Femur (tissue), 1 donor: ENCODE measurements around the gene HIPK3.

ENCODE experiments used
- DNase-seq: peaks from one replicate; pipeline ENCODE4 v3.0.0-alpha.2; 2017

HIPK3 gene

DNA sequence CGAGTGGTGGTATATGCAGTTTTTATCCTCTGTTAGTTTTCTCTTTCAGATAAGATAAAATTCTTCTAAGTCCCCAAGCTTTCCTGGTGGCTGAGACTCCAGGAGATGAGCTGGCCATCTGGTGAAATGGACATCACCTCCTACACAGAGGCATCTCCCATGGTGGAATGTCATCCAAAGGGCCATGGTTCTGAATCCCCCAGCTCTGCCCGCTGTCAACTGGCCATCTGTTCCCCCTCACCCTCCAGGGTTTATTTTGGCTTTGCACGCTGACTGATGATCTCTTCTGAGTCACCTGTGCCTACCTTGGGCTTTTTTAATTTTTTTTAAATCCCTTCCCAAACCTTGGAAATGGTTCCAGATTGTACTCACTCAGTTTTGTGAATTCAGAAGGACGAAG is 142.2 kb downstream of the HIPK3 start:
- no peak for DNase-seq

- no peak for DNase-seq
Observed at GRCh38 chr11:33402066-33402465, 144.9 kb downstream of the HIPK3 start.

DNA sequence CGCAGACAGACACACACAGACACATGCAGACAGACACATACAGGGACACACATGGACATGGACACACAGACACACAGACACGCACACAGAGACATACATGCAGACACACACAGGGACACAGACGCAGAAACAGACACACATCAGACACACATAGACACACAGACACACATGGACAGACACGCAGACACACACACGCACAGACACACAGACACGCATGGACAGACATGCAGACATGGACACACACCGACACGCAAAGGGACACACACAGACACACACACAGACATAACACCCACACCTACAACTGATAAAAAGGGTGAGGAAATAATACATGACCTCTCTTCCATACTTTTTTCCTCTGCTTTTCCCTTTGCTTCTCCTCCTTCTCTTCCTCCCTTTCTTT is 146.2 kb downstream of the HIPK3 start:
- no peak for DNase-seq

DNA sequence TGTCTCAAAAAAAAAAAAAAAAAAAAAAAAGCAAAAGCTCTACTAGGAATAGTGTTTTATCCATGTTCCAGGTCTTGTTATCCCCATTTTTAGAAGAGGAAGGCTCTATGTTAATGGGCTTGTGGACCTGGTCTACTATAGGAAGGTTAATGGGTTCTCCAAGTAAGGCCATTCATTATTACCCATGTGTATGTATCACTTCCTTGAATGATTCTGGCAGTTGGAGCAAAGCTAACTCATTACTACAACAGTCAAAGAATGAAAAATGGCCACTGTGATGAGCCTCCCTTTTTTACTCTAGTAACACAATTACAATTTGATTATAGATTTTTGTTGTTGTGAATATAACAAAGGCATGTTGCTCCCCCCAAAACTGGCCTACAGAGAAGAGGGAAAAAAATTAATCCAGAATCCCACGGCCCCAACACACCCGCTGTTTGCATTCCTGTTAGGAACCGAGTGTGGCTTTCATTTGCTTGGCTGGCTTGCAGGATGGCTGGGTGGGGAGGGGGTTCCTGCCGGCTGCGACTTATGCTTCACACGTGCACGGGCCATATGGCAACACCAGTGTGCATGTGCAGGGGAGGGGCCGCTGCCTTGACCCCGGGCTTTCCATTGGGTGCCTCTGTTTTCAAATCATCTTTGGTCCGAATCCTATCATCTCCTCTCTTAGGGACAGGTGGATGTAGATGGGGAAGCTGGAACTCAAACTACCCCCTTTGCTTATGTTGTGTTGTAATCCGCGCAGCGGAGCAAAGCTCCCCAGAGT is 148.8 kb downstream of the HIPK3 start:
- no peak for DNase-seq
